ENCODE results near the gene C2CD4A. TPM values are rescaled to one million over a fixed set of nuclear protein-coding genes. Genes with fewer than 3 reads are reported as not detected.

Gene C2CD4A
- total RNA-seq, 1 donor from 2014 or later, result 0.35 TPM

DNA sequence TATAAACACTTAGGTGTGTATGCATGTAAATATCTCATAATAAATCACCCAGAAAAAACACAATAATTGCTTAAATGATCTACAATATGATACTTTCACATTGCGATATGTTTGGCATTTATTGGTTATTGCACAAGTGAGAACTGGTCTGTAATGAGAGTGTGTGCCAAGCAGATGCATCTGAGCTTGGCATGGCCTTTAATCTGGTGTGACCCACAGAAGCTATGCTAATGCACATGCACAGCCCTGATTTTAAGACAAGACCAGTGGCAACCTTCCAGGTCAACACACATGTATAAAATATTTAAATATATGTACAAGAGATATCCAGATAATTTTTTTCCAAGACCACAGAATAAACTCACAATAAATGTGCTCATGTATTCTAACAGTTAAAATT, 42.7 kb downstream of the C2CD4A start:
- DNase-seq (ENCODE audit: low read depth), result no peak
- TF ChIP-seq, protein P1, sequence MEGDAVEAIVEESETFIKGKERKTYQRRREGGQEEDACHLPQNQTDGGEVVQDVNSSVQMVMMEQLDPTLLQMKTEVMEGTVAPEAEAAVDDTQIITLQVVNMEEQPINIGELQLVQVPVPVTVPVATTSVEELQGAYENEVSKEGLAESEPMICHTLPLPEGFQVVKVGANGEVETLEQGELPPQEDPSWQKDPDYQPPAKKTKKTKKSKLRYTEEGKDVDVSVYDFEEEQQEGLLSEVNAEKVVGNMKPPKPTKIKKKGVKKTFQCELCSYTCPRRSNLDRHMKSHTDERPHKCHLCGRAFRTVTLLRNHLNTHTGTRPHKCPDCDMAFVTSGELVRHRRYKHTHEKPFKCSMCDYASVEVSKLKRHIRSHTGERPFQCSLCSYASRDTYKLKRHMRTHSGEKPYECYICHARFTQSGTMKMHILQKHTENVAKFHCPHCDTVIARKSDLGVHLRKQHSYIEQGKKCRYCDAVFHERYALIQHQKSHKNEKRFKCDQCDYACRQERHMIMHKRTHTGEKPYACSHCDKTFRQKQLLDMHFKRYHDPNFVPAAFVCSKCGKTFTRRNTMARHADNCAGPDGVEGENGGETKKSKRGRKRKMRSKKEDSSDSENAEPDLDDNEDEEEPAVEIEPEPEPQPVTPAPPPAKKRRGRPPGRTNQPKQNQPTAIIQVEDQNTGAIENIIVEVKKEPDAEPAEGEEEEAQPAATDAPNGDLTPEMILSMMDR (conservative IDR thresholded peaks at IDR 0.05; ENCODE audit: low read depth, low read length), result no peak
- H3K4me3 ChIP-seq (ENCODE audit: low read depth, low read length), result no peak overlapping the region

DNA sequence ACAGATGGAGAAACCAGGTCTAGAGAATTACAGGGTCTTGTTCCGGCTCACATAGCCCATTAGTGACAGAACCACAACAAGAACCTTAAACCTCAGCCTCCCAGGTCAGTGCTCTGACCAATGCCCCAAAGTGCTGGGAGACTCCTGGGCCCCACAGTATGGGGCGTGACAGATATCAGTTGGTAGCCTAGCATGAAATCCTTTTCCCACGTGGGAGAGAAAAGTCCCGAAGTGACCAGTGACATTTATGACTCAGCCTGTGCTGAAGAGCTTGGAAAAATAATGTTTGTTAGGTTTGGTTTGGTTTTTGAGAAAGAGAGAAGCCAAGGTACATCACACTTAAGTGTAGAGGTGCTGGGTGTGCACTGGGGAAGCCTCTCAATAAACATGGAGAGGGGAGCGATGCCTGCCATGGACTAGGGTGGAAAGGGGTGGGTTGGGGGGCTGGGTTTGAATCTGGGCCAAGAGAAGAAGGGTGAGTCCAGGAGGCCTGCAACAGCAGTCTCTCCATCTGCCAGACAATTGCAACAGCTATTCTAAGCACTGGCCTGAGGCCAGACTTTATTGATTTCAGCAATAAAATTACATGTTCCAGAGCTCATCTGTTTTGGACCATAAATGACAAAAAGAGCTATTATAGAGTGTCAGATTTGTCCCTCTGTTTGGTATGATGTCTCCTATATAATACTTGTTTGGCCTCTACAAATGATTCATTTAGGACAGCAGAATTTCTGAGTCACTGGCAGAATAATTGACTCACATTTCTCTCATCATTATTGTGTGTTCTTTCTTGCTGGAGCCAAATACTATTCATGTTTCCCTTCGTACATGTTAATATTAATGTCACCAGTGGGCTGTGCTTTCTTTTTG, 43.4 kb downstream of the C2CD4A start:
- TF ChIP-seq, protein P1 (conservative IDR thresholded peaks at IDR 0.05; ENCODE audit: low read depth, low read length), result no peak
- DNase-seq (ENCODE audit: low read depth), result no peak
- H3K4me3 ChIP-seq (ENCODE audit: low read depth, low read length), result no peak overlapping the region

DNA sequence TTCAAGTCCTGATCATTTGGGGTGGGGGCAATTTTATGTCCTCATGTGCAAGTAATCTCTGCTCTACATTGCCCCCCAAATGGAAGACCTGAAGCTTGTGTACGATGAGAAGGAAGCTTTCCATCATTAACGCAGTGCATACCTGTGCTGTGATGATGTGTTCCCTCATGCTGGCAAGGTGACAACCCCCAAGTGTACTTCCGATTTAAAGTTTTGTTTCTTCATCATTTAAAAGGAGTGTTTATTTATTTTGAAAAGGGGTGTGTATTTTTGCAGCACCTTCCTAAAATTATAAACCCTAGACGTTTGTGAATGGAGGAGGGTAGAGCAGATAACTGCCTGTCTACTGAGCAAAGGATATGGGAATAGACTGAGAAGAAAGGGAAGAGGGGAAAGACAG, 45.3 kb downstream of the C2CD4A start:
- no peak for DNase-seq (ENCODE audit: low read depth)
- TF ChIP-seq, protein P1 (conservative IDR thresholded peaks at IDR 0.05; ENCODE audit: low read depth, low read length), result no peak
- no peak overlapping the region for H3K4me3 ChIP-seq (ENCODE audit: low read depth, low read length)

DNA sequence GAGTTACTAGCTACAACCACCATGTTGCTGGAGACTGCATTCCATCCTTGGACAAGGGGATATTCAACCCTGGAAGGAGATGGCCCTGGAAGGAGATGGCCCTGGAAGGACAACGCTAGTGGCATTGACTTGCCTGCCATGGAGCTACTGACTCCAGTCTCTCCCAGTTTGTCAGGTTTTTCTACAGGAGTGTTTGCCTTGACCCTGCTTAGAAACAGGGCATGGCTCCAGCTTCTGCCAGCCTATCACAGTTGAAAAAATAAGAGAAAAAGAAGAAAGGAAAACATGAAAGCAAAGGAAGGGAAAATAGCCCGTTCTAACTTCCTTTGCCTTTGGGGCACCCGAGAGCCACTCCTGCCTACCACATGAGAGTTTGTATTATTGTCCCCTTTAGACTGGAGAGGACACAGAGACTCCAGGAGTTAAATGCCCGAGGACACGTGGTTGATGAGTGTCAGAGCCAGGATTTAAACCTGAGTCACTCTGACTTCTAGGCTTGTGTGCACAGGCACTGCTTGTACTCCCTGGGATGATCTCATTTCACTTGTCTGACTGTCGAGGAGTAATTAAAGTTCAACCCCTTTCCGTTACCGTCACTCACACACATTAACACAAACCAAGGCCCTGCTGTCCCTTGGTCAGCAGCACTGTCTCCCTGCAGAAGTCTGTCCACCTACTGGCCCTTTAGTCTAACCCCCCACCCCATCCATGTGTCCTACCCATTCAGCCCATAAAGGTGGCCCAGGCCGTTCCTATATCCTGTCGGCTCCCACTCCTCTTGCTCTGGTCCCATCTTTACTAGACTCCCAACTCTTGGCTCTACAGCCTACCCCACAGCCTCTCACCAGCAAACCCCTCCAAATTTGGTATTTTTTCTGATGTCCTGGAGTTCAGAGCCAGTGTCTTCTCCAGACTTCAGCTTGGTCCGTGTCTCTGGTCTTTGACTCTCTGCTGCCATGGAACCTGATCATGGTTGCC, 46.1 kb downstream of the C2CD4A start:
- peak; percentile 92 for DNase-seq (ENCODE audit: low read depth)
- TF ChIP-seq, protein P1 (conservative IDR thresholded peaks at IDR 0.05; ENCODE audit: low read depth, low read length), result no peak
- H3K4me3 ChIP-seq (ENCODE audit: low read depth, low read length), result no peak overlapping the region

DNA sequence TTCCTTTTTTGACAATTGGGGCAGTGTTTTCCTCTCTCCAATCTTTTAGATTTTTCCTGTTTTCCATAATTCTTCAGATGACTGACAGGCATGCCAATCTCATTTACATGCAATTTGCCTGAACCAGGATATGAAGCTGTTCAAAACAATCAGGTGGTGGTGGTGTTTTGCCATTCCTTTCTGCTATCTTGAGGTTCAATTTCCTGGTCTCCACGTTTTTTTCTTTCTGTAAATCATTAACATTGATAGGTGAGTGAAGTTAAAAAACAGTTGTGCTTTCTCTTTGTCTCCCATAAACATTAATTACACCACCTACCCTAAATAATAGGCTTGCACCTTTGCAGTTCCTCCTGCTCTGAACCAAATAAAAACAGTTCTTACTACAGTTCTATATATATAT, 49.1 kb downstream of the C2CD4A start:
- TF ChIP-seq, protein P1 (conservative IDR thresholded peaks at IDR 0.05; ENCODE audit: low read depth, low read length), result no peak
- no peak for DNase-seq (ENCODE audit: low read depth)
- no peak overlapping the region for H3K4me3 ChIP-seq (ENCODE audit: low read depth, low read length)

DNA sequence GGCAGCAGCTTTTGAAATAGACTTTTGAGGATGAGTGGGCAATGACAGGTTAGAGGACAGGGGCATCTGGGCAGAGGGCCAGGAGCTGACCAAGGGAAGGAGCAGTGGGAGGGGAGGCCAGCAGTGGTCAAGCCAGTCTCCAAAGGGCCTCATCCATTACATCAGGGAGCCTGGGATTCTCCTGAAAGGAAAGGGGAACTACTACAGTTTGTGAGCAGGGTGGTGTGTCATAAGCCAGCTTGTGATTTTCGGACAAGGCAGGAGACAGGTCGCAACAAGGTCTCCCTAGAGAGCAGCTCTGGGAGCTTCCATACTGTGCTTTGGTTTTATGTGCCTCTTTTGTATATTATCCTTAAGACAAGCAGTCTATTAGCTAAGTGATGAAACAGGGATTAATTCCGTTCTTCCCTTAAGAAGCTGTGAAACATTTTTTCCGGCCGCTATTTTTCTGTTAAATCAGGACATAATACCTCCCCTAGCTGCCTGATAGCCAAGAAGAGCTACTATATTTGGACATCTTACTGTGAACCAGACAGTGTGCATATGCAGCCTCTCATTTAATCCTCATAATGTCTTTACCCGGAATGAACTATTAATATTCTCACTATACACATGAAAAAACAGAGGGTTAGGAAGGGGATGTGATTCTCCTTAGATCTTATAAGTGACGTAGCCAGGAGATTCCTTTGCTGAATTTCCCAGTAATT, 51.9 kb downstream of the C2CD4A start:
- no peak for DNase-seq (ENCODE audit: low read depth)
- H3K4me3 ChIP-seq (ENCODE audit: low read depth, low read length), result no peak overlapping the region
- TF ChIP-seq, protein P1 (conservative IDR thresholded peaks at IDR 0.05; ENCODE audit: low read depth, low read length), result no peak

Data from epithelial cell of proximal tubule (primary cell).